Measurements from ENCODE around the gene ELF4.
"Not testable (repeated sequence)": the region's sequence is repeated elsewhere in the genome, so short reads cannot be mapped to it uniquely, and the experiment has no call there.

ELF4 gene

GRCh38 chrX:130115119-130115885 lies 5.0 kb upstream of the ELF4 start:
- 91% methylated on average over 8 of the region's 10 CpGs for WGBS (ENCODE audit: insufficient coverage)
- H3K4me3 ChIP-seq (ENCODE audit: control insufficient read depth in 1 of 7, extremely low read depth in 1 of 7, insufficient read depth in 4 of 7, low read depth in 2 of 7, low read length in 6 of 7); H3K27ac ChIP-seq (ENCODE audit: insufficient read depth in 1 of 2, low read depth in 1 of 2, low read length in 2 of 2, poor library complexity in 1 of 2, severe bottlenecking in 2 of 2); H3K9me3 ChIP-seq (ENCODE audit: control extremely low read depth in 1 of 5, control insufficient read depth in 4 of 5, insufficient read depth in 2 of 5, low read depth in 1 of 5, low read length in 4 of 5); DNase-seq; H3K27me3 ChIP-seq (replicated peaks in 2 of 5; ENCODE audit: control insufficient read depth in 4 of 5, insufficient read depth in 5 of 5, low read length in 4 of 5); H3K36me3 ChIP-seq (ENCODE audit: control insufficient read depth in 4 of 4, insufficient read depth in 4 of 4, low read length in 3 of 4): not testable (repeated sequence)
- H3K4me1 ChIP-seq (ENCODE audit: control extremely low read depth in 1 of 4, control insufficient read depth in 4 of 4, insufficient read depth in 4 of 4, low read length in 3 of 4) = peaks cover 0 to 43% (median 25%) of the 10 kb centered on the region in 4 experiments
- CTCF ChIA-PET = interaction anchor here (1.0 to 1.5 kb wide), 3 partner anchors 19 to 33 kb away, joined by 3 read pairs; no protein-coding TSS in a partner anchor
- POLR2A ChIA-PET = interaction anchor here (0.9 kb wide), 1 partner anchor 15 kb away, joined by 4 read pairs; no protein-coding TSS in a partner anchor

GRCh38 chrX:130114141-130114588 lies 3.9 kb upstream of the ELF4 start:
- WGBS (ENCODE audit: insufficient coverage) = 69% methylated on average over 7 of the region's 9 CpGs
- Histone ChIP-seq H3K27ac (ENCODE audit: insufficient read depth in 1 of 2, low read depth in 1 of 2, low read length in 2 of 2, poor library complexity in 1 of 2, severe bottlenecking in 2 of 2) (no peak overlapping the region), H3K27me3 (replicated peaks in 2 of 5; ENCODE audit: control insufficient read depth in 4 of 5, insufficient read depth in 5 of 5, low read length in 4 of 5) (peaks cover 0 to 2% (median 0%) of the 10 kb centered on the region in 5 experiments), H3K36me3 (ENCODE audit: control insufficient read depth in 4 of 4, insufficient read depth in 4 of 4, low read length in 3 of 4) (no peaks in the 10 kb centered on the region), H3K4me3 (ENCODE audit: control insufficient read depth in 1 of 7, extremely low read depth in 1 of 7, insufficient read depth in 4 of 7, low read depth in 2 of 7, low read length in 6 of 7) (no peak overlapping the region), H3K9me3 (ENCODE audit: control extremely low read depth in 1 of 5, control insufficient read depth in 4 of 5, insufficient read depth in 2 of 5, low read depth in 1 of 5, low read length in 4 of 5) (peaks cover 0 to 4% (median 0%) of the 10 kb centered on the region in 5 experiments), H3K4me1 (ENCODE audit: control extremely low read depth in 1 of 4, control insufficient read depth in 4 of 4, insufficient read depth in 4 of 4, low read length in 3 of 4) (peaks cover 0 to 32% (median 21%) of the 10 kb centered on the region in 4 experiments)
- DNase-seq = no peak
- CTCF ChIA-PET = interaction anchor here (1.9 kb wide), 1 partner anchor 34 kb away, joined by 6 read pairs; no protein-coding TSS in a partner anchor
- POLR2A ChIA-PET = no interaction called here

- 67% methylated on average over 40 of the region's 43 CpGs for WGBS (ENCODE audit: insufficient coverage)
- peaks cover 3 to 34% (median 26%) of the 10 kb centered on the region in 4 experiments for H3K4me1 ChIP-seq (ENCODE audit: control extremely low read depth in 1 of 4, control insufficient read depth in 4 of 4, insufficient read depth in 4 of 4, low read length in 3 of 4)
- H3K36me3 ChIP-seq (ENCODE audit: control insufficient read depth in 4 of 4, insufficient read depth in 4 of 4, low read length in 3 of 4) = no peaks in the 10 kb centered on the region
- H3K9me3 ChIP-seq (ENCODE audit: control extremely low read depth in 1 of 5, control insufficient read depth in 4 of 5, insufficient read depth in 2 of 5, low read depth in 1 of 5, low read length in 4 of 5) = peaks cover 0 to 4% (median 0%) of the 10 kb centered on the region in 5 experiments
- H3K27ac ChIP-seq (ENCODE audit: insufficient read depth in 1 of 2, low read depth in 1 of 2, low read length in 2 of 2, poor library complexity in 1 of 2, severe bottlenecking in 2 of 2) = no peak overlapping the region
- ChIA-PET CTCF (interaction anchor here (0.8 to 1.6 kb wide), 3 partner anchors 10 to 65 kb away, joined by 3 read pairs; no protein-coding TSS in a partner anchor), POLR2A (interaction anchor here (0.7 to 1.1 kb wide), 2 partner anchors 9 to 14 kb away, joined by 3 to 4 read pairs; no protein-coding TSS in a partner anchor)
- peak overlapping the region in 4 of 7 experiments; percentile 35 to 69 (median 53) for H3K4me3 ChIP-seq (ENCODE audit: control insufficient read depth in 1 of 7, extremely low read depth in 1 of 7, insufficient read depth in 4 of 7, low read depth in 2 of 7, low read length in 6 of 7)
- peaks cover 0 to 2% (median 0%) of the 10 kb centered on the region in 5 experiments for H3K27me3 ChIP-seq (replicated peaks in 2 of 5; ENCODE audit: control insufficient read depth in 4 of 5, insufficient read depth in 5 of 5, low read length in 4 of 5)
- DNase-seq = peak in 1 of 3 donors; percentile 21
Observed at GRCh38 chrX:130111220-130112154, 1.2 kb upstream of the ELF4 start.

GRCh38 chrX:130109429-130110378 lies 593 bp downstream of the ELF4 start:
- DNase-seq = peak in 1 of 3 donors; percentile 19
- 35% methylated on average over 75 of the region's 81 CpGs for WGBS (ENCODE audit: insufficient coverage)
- H3K36me3 ChIP-seq (ENCODE audit: control insufficient read depth in 4 of 4, insufficient read depth in 4 of 4, low read length in 3 of 4) = peaks cover 0 to 6% (median 1%) of the 10 kb centered on the region in 4 experiments

GRCh38 chrX:130108647-130109428 lies 1.5 kb downstream of the ELF4 start:
- peaks cover 0 to 4% (median 0%) of the 10 kb centered on the region in 5 experiments for H3K9me3 ChIP-seq (ENCODE audit: control extremely low read depth in 1 of 5, control insufficient read depth in 4 of 5, insufficient read depth in 2 of 5, low read depth in 1 of 5, low read length in 4 of 5)
- H3K4me1 ChIP-seq (ENCODE audit: control extremely low read depth in 1 of 4, control insufficient read depth in 4 of 4, insufficient read depth in 4 of 4, low read length in 3 of 4) = peaks cover 7 to 38% (median 27%) of the 10 kb centered on the region in 4 experiments
- DNase-seq = peak in 2 of 3 donors; percentile 50 to 59
- ChIA-PET CTCF (interaction anchor here (0.8 to 4.0 kb wide), 10 partner anchors 9 to 80 kb away, joined by 3 to 26 read pairs (median 5); no protein-coding TSS in a partner anchor), POLR2A (interaction anchor here (0.6 to 2.4 kb wide), 7 partner anchors 10 to 62 kb away, joined by 3 to 20 read pairs (median 4); no protein-coding TSS in a partner anchor)
- H3K27me3 ChIP-seq (replicated peaks in 2 of 5; ENCODE audit: control insufficient read depth in 4 of 5, insufficient read depth in 5 of 5, low read length in 4 of 5) = no peaks in the 10 kb centered on the region
- H3K4me3 ChIP-seq (ENCODE audit: control insufficient read depth in 1 of 7, extremely low read depth in 1 of 7, insufficient read depth in 4 of 7, low read depth in 2 of 7, low read length in 6 of 7) = peak overlapping the region; percentile 14 to 80 (median 69)
- peak overlapping the region; percentile 64 to 87 for H3K27ac ChIP-seq (ENCODE audit: insufficient read depth in 1 of 2, low read depth in 1 of 2, low read length in 2 of 2, poor library complexity in 1 of 2, severe bottlenecking in 2 of 2)
- peaks cover 0 to 10% (median 1%) of the 10 kb centered on the region in 4 experiments for H3K36me3 ChIP-seq (ENCODE audit: control insufficient read depth in 4 of 4, insufficient read depth in 4 of 4, low read length in 3 of 4)
- WGBS (ENCODE audit: insufficient coverage) = 47% methylated on average over 6 of the region's 9 CpGs

More at GRCh38 chrX:130109429-130110378, 593 bp downstream of the ELF4 start:
- H3K27me3 ChIP-seq (replicated peaks in 2 of 5; ENCODE audit: control insufficient read depth in 4 of 5, insufficient read depth in 5 of 5, low read length in 4 of 5) = peaks cover 0 to 1% (median 0%) of the 10 kb centered on the region in 5 experiments
- POLR2A ChIA-PET = interaction anchor here (0.8 to 2.4 kb wide), 6 partner anchors 11 to 61 kb away, joined by 3 to 20 read pairs (median 4); no protein-coding TSS in a partner anchor
- H3K27ac ChIP-seq (ENCODE audit: insufficient read depth in 1 of 2, low read depth in 1 of 2, low read length in 2 of 2, poor library complexity in 1 of 2, severe bottlenecking in 2 of 2) = peak overlapping the region; percentile 64 to 87
- H3K4me1 ChIP-seq (ENCODE audit: control extremely low read depth in 1 of 4, control insufficient read depth in 4 of 4, insufficient read depth in 4 of 4, low read length in 3 of 4) = peaks cover 4 to 38% (median 30%) of the 10 kb centered on the region in 4 experiments
- CTCF ChIA-PET = interaction anchor here (0.8 to 4.0 kb wide), 9 partner anchors 8 to 79 kb away, joined by 3 to 26 read pairs (median 6); no protein-coding TSS in a partner anchor
- peaks cover 0 to 4% (median 0%) of the 10 kb centered on the region in 5 experiments for H3K9me3 ChIP-seq (ENCODE audit: control extremely low read depth in 1 of 5, control insufficient read depth in 4 of 5, insufficient read depth in 2 of 5, low read depth in 1 of 5, low read length in 4 of 5)
- peak overlapping the region; percentile 55 to 80 (median 69) for H3K4me3 ChIP-seq (ENCODE audit: control insufficient read depth in 1 of 7, extremely low read depth in 1 of 7, insufficient read depth in 4 of 7, low read depth in 2 of 7, low read length in 6 of 7)
